Left colon (tissue), 2 donors: ENCODE data around the gene KPNA2. TPM values are rescaled to one million over a fixed set of nuclear protein-coding genes. Genes with fewer than 3 reads are reported as not detected.
"Not testable (repeated sequence)": the region's sequence is repeated elsewhere in the genome, so short reads cannot be mapped to it uniquely, and the experiment has no call there.

ENCODE experiments used
- ATAC-seq: fragments of 200-7000 bp; cut with Tn5 transposase; one replicate; pipeline ENCODE4 v1.9.1; 2020; ENCODE audit warnings: mild to moderate bottlenecking, moderate library complexity
- DNase-seq, 2 donors: peaks; one replicate each; pipeline ENCODE4 v3.0.0-alpha.2; 2020
- intact Hi-C, 2 donors: fragments of 100-400 bp; cut with DNase I in 1 of 2; cut with micrococcal nuclease in 1 of 2; formaldehyde crosslinking; loops; one replicate each; pipeline versions ENCODE4 v1.11.2 to v1.14.0; 2022; cut with DNase I, micrococcal nuclease
- total RNA-seq, 2 donors: library from RNA; stranded (reverse); fragmentation: NEBNext Ultra II Directional; extraction: Animal tissue kit (Norgen Biotek cat#: 25700); gene quantifications; one replicate each; pipeline ENCODE4 v1.2.1, GENCODE V29; 2021
- donor health status: DM: no; HTN: no; CAD: no.
- donor health status: DM: yes; HTN: yes; CAD: no.

The KPNA2 gene
- total RNA-seq, 2 donors from 2014 or later = 23.6 to 41.9 TPM

- ATAC-seq, intact Hi-C loops, DNase-seq: not testable (repeated sequence)
These were observed 17.0 kb upstream of the KPNA2 start for GRCh38 chr17:68018493-68018892.

GRCh38 chr17:68019336-68019674 is 16.2 kb upstream of the KPNA2 start:
- ATAC-seq (no peak), DNase-seq (no peak)
- intact Hi-C loops = no loop called here

- ATAC-seq (peak; percentile 97), DNase-seq (peak; percentile 91 to 96)
- intact Hi-C loops = no loop called here
These were observed 15.7 kb upstream of the KPNA2 start for GRCh38 chr17:68019675-68020408.

- peak; percentile 53 for ATAC-seq
- no peak for DNase-seq
- intact Hi-C loops = no loop called here
These were observed 15.2 kb upstream of the KPNA2 start for GRCh38 chr17:68020409-68020756.

GRCh38 chr17:68020791-68021190 is 14.7 kb upstream of the KPNA2 start:
- DNase-seq = peak in 1 of 2 donors; percentile 16
- intact Hi-C loops = not testable (repeated sequence)

GRCh38 chr17:68021963-68022362 is 13.6 kb upstream of the KPNA2 start:
- DNase-seq (no peak), ATAC-seq (no peak)
- intact Hi-C loops = no loop called here

More at GRCh38 chr17:68020791-68021190, 14.7 kb upstream of the KPNA2 start:
- ATAC-seq = not testable (repeated sequence)

GRCh38 chr17:68022547-68022946 is 13.0 kb upstream of the KPNA2 start:
- ATAC-seq, intact Hi-C loops, DNase-seq: not testable (repeated sequence)

- no peak for ATAC-seq
- intact Hi-C loops = no loop called here
- no peak for DNase-seq
These were observed 5.9 kb upstream of the KPNA2 start for GRCh38 chr17:68029512-68030215.

- intact Hi-C loops = no loop called here
- no peak for ATAC-seq
- DNase-seq = no peak
These were observed 1.7 kb upstream of the KPNA2 start for GRCh38 chr17:68033636-68034451.

- intact Hi-C loops = no loop called here
- no peak for DNase-seq
- no peak for ATAC-seq
These were observed 1.1 kb upstream of the KPNA2 start for GRCh38 chr17:68034452-68034776.

GRCh38 chr17:68035131-68035522 is 408 bp upstream of the KPNA2 start:
- intact Hi-C loops = no loop called here
- peak; percentile 86 for ATAC-seq
- peak; percentile 95 to 96 for DNase-seq

- ATAC-seq = peak; percentile 40
- intact Hi-C loops = no loop called here
- DNase-seq = no peak
These were observed 991 bp downstream of the KPNA2 start for GRCh38 chr17:68036304-68037147.

- DNase-seq (no peak), ATAC-seq (no peak)
- intact Hi-C loops = no loop called here
These were observed 11.8 kb downstream of the KPNA2 start for GRCh38 chr17:68047153-68047846.

GRCh38 chr17:68047890-68048542 is 12.5 kb downstream of the KPNA2 start:
- DNase-seq, intact Hi-C loops, ATAC-seq: not testable (repeated sequence)

- no peak for ATAC-seq
- intact Hi-C loops = no loop called here
- DNase-seq = no peak
These were observed 13.5 kb downstream of the KPNA2 start for GRCh38 chr17:68048996-68049395.

GRCh38 chr17:68049812-68050437 is 14.4 kb downstream of the KPNA2 start:
- DNase-seq, ATAC-seq, intact Hi-C loops: not testable (repeated sequence)
